A549 (cell line): ENCODE measurements around the gene BCAS3. TPM values are rescaled to one million over a fixed set of nuclear protein-coding genes. Genes with fewer than 3 reads are reported as not detected.

Experiments used
- polyA plus RNA-seq, 4 experiments: library from polyadenylated mRNA; depleted of rRNA in 3 of 4; stranded (reverse); fragments of >200 nt; fragmentation: RNase III in 1 of 4; extraction: RNeasy Plus Mini Kit Qiagen cat#74134 plus additional on column Dnase treatment in 1 of 4; gene quantifications; 2 replicates in 3 of 4; 3 replicates in 1 of 4; pipeline ENCODE4 v1.2.3, GENCODE V29; 2011 to 2017
- small RNA-seq, 6 experiments: library from RNA; depleted of rRNA; stranded (forward); fragments of <200 nt; gene quantifications; one replicate each; pipeline ENCODE3, GENCODE V24; 2012

The BCAS3 gene
- polyA plus RNA-seq, 2 of the 4 experiments (the other 2 are of a cell fraction), result 14.7 to 43.4 TPM

Small RNAs within 50 kb of the gene (small RNA-seq; reads per million reads assigned to genes)
- 0 reads per million in 6 experiments for gene RF00019
- gene RN7SL448P, result 0 reads per million in 6 experiments
- 0 reads per million in 6 experiments for gene RN7SL606P
- gene RNU6-623P, result 0 reads per million in 6 experiments

Other genes starting within 250 kb of the BCAS3 start
- 22.5 and 31.6 TPM in 2 replicates for gene APPBP2, start 151.6 kb upstream of the BCAS3 start, polyA plus RNA-seq (2011; rRNA removed)
- 32.1 to 35.2 TPM (median 34.0 TPM) in 3 replicates for gene APPBP2, start 151.6 kb upstream of the BCAS3 start, polyA plus RNA-seq (2017; fragmentation: RNase III; extraction: RNeasy Plus Mini Kit Qiagen cat#74134 plus additional on column Dnase treatment)
- 10.5 and 11.6 TPM in 2 replicates for gene PPM1D, start 77.7 kb upstream of the BCAS3 start, polyA plus RNA-seq (2011; rRNA removed)
- 12.0 to 13.5 TPM (median 13.5 TPM) in 3 replicates for gene PPM1D, start 77.7 kb upstream of the BCAS3 start, polyA plus RNA-seq (2017; fragmentation: RNase III; extraction: RNeasy Plus Mini Kit Qiagen cat#74134 plus additional on column Dnase treatment)